H1 (cell line): ENCODE data around the gene ALDOC. TPM values are rescaled to one million over a fixed set of nuclear protein-coding genes. Genes with fewer than 3 reads are reported as not detected.

Experiments
- CTCF ChIA-PET: fragments of 300-600 bp; sonication (Branson Sonifier 250); formaldehyde crosslinking; loops from one replicate; lab custom pipeline; 2021; ENCODE audit not compliant: partially characterized antibody; lab: Charles Lee
- POLR2A ChIA-PET: fragments of 300-600 bp; sonication (Branson Sonifier 250); formaldehyde crosslinking; loops from one replicate; lab custom pipeline; 2021; ENCODE audit warnings: inconsistent platforms; ENCODE audit not compliant: partially characterized antibody; lab: Charles Lee
- DNase-seq, 2 experiments: peaks; one replicate each; pipeline versions ENCODE4 v3.0.0 to v3.0.0-alpha.2; 2010 to 2022; ENCODE audit warnings: low spot score in 2 of 2, low read depth in 1 of 2, mixed read lengths in 1 of 2
- FAIRE-seq: peaks from 2 replicates; lab custom pipeline; 2011; peaks lifted over from hg19 to GRCh38; lab: Jason Lieb, UNC
- H2AFZ ChIP-seq: 2 replicates; pipeline ENCODE4 v1.8.1; 2012; ENCODE audit warnings: low read length, inconsistent platforms
- H2AK5ac ChIP-seq: 2 replicates; pipeline ENCODE4 v1.6.1; 2013; ENCODE audit warnings: low read depth, low read length
- H2BK120ac ChIP-seq: replicated peaks from 2 replicates; pipeline ENCODE3; 2013; ENCODE audit warnings: low read depth, low read length, inconsistent platforms
- H2BK12ac ChIP-seq: 2 replicates; pipeline ENCODE4 v1.6.1; 2013; ENCODE audit warnings: low read depth, low read length
- H2BK15ac ChIP-seq: 2 replicates; pipeline ENCODE4 v1.6.1; 2013; ENCODE audit warnings: low read length
- H2BK20ac ChIP-seq: 2 replicates; pipeline ENCODE4 v1.6.1; 2013; ENCODE audit warnings: low read length
- H2BK5ac ChIP-seq: 2 replicates; pipeline ENCODE4 v1.6.1; 2013; ENCODE audit warnings: low read depth, low read length
- H3K14ac ChIP-seq: 2 replicates; pipeline ENCODE4 v1.6.1; 2013; ENCODE audit warnings: inconsistent platforms; ENCODE audit not compliant: insufficient read length
- H3K18ac ChIP-seq: 2 replicates; pipeline ENCODE4 v1.6.1; 2013; ENCODE audit warnings: low read length; ENCODE audit errors: extremely low read depth
- H3K23ac ChIP-seq: 2 replicates; pipeline ENCODE4 v1.6.1; 2013; ENCODE audit warnings: inconsistent platforms; ENCODE audit not compliant: insufficient read length
- H3K23me2 ChIP-seq: 2 replicates; pipeline ENCODE4 v1.6.1; 2013; ENCODE audit warnings: low read depth, low read length
- H3K27ac ChIP-seq: 2 replicates; pipeline ENCODE4 v1.6.1; 2011; ENCODE audit warnings: low read depth, low read length, inconsistent platforms
- H3K27me3 ChIP-seq, 4 experiments: replicated peaks in 1 of 4; 1 replicate in 1 of 4; 2 replicates in 3 of 4; pipeline versions ENCODE4 v1.6.1 to v1.8.1; 2011 to 2013; ENCODE audit warnings: low read length in 3 of 4, mild to moderate bottlenecking in 3 of 4, inconsistent platforms in 2 of 4, mixed read lengths in 2 of 4, moderate library complexity in 1 of 4; ENCODE audit not compliant: control insufficient read depth in 3 of 4, insufficient read depth in 3 of 4; ENCODE audit errors: extremely low read depth in 1 of 4
- H3K36me3 ChIP-seq, 4 experiments: 2 replicates each; pipeline versions ENCODE4 v1.6.1 to v1.8.1; 2011 to 2013; ENCODE audit warnings: mild to moderate bottlenecking in 4 of 4, low read length in 3 of 4, moderate library complexity in 2 of 4, control low read depth in 1 of 4, inconsistent platforms in 1 of 4; ENCODE audit not compliant: insufficient read depth in 4 of 4, control insufficient read depth in 2 of 4
- H3K4ac ChIP-seq: replicated peaks from 2 replicates; pipeline ENCODE3; 2013; ENCODE audit warnings: low read length, low read depth, mixed read lengths, inconsistent platforms; ENCODE audit not compliant: insufficient read length
- H3K4me1 ChIP-seq, 4 experiments: replicated peaks in 1 of 4; 1 replicate in 1 of 4; 2 replicates in 3 of 4; pipeline versions ENCODE4 v1.6.1 to v1.8.1; 2011 to 2013; ENCODE audit warnings: low read length in 3 of 4, inconsistent platforms in 2 of 4, mixed read lengths in 1 of 4; ENCODE audit not compliant: insufficient read depth in 4 of 4, control insufficient read depth in 3 of 4
- H3K4me2 ChIP-seq, 2 experiments: 2 replicates each; pipeline versions ENCODE4 v1.6.1 to v1.8.1; 2011 to 2013; ENCODE audit warnings: low read depth in 2 of 2, low read length in 2 of 2, control low read depth in 1 of 2, inconsistent platforms in 1 of 2, mild to moderate bottlenecking in 1 of 2; ENCODE audit not compliant: insufficient read depth in 1 of 2
- H3K4me3 ChIP-seq, 4 experiments: fragments of 200-600, 300-600 bp in 1 of 4; sonication (generic), shearing (Covaris generic), sonication (Bioruptor Twin) in 1 of 4; 2 replicates each; pipeline versions ENCODE4 v1.5.1 to v1.8.1; 2011 to 2016; ENCODE audit warnings: low read length in 4 of 4, low read depth in 3 of 4, control low read depth in 2 of 4, inconsistent platforms in 2 of 4, mild to moderate bottlenecking in 2 of 4, mixed read lengths in 1 of 4, moderate library complexity in 1 of 4; ENCODE audit not compliant: insufficient read depth in 2 of 4; ENCODE audit errors: extremely low read depth in 1 of 4
- H3K56ac ChIP-seq: replicated peaks from 2 replicates; pipeline ENCODE3; 2013; ENCODE audit warnings: low read depth, mild to moderate bottlenecking, mixed read lengths, low read length, inconsistent platforms; ENCODE audit not compliant: insufficient read length
- H3K79me1 ChIP-seq: 2 replicates; pipeline ENCODE4 v1.6.1; 2013; ENCODE audit warnings: low read depth, low read length, control low read depth
- H3K79me2 ChIP-seq, 2 experiments: 2 replicates each; pipeline versions ENCODE4 v1.6.1 to v1.8.1; 2012 to 2013; ENCODE audit warnings: low read length in 2 of 2, mild to moderate bottlenecking in 2 of 2, inconsistent platforms in 1 of 2; ENCODE audit not compliant: insufficient read depth in 2 of 2, control insufficient read depth in 1 of 2
- H3K9ac ChIP-seq, 4 experiments: replicated peaks in 1 of 4; 1 replicate in 1 of 4; 2 replicates in 3 of 4; pipeline versions ENCODE4 v1.6.1 to v1.8.1; 2011 to 2013; ENCODE audit warnings: low read depth in 3 of 4, low read length in 3 of 4, control low read depth in 2 of 4, mild to moderate bottlenecking in 2 of 4, moderate library complexity in 2 of 4, inconsistent platforms in 1 of 4; ENCODE audit errors: extremely low read depth in 1 of 4
- H3K9me3 ChIP-seq, 2 experiments: 2 replicates each; pipeline versions ENCODE4 v1.6.1 to v1.8.1; 2012 to 2013; ENCODE audit warnings: mild to moderate bottlenecking in 2 of 2, moderate library complexity in 2 of 2, control low read depth in 1 of 2, inconsistent platforms in 1 of 2, low read depth in 1 of 2, low read length in 1 of 2, mixed read lengths in 1 of 2; ENCODE audit not compliant: insufficient read depth in 2 of 2
- H4K20me1 ChIP-seq, 2 experiments: replicated peaks in 1 of 2; 2 replicates each; pipeline versions ENCODE3 to v1.8.1; 2011 to 2013; ENCODE audit warnings: inconsistent platforms in 2 of 2, low read length in 2 of 2, mild to moderate bottlenecking in 1 of 2; ENCODE audit not compliant: insufficient read depth in 2 of 2, control insufficient read depth in 1 of 2
- H4K5ac ChIP-seq: 2 replicates; pipeline ENCODE4 v1.6.1; 2013; ENCODE audit warnings: low read length, low read depth, mixed read lengths, inconsistent platforms; ENCODE audit not compliant: insufficient read length
- H4K8ac ChIP-seq: 2 replicates; pipeline ENCODE4 v1.8.0; 2013; ENCODE audit warnings: mild to moderate bottlenecking, moderate library complexity, low read length, inconsistent platforms; ENCODE audit not compliant: insufficient read depth; ENCODE audit errors: extremely low read depth
- H4K91ac ChIP-seq: replicated peaks from 2 replicates; pipeline ENCODE3; 2013; ENCODE audit warnings: low read length, mixed read lengths, inconsistent platforms; ENCODE audit not compliant: insufficient read length
- ASH2L ChIP-seq: fragments of 200-600, 300-600 bp; sonication (generic); IDR thresholded peaks from one replicate; pipeline ENCODE4 v1.7.1; 2017; ENCODE audit warnings: low read length
- EP300 ChIP-seq, 2 experiments: IDR thresholded peaks; 1 replicate in 1 of 2; 2 replicates in 1 of 2; pipeline ENCODE4 v1.6.1; 2011 to 2012; ENCODE audit warnings: low read depth in 2 of 2, low read length in 2 of 2, mild to moderate bottlenecking in 2 of 2, borderline replicate concordance in 1 of 2, inconsistent platforms in 1 of 2, moderate library complexity in 1 of 2
- FOSL1 ChIP-seq: IDR thresholded peaks from 2 replicates; pipeline ENCODE4 v1.6.1; 2011; ENCODE audit warnings: mild to moderate bottlenecking, low read depth, low read length, moderate library complexity; ENCODE audit not compliant: insufficient read depth
- GTF2F1 ChIP-seq: IDR thresholded peaks from 2 replicates; pipeline ENCODE4 v1.6.1; 2012; ENCODE audit warnings: low read depth, low read length, improper control_type of control experiment, borderline replicate concordance
- SIN3A ChIP-seq, 2 experiments: IDR thresholded peaks in 1 of 2; conservative IDR thresholded peaks in 1 of 2; 2 replicates each; pipeline ENCODE4 v1.6.1; 2011 to 2012; ENCODE audit warnings: low read length in 2 of 2, improper control_type of control experiment in 1 of 2, low read depth in 1 of 2, mild to moderate bottlenecking in 1 of 2
- SP2 ChIP-seq: IDR thresholded peaks from 2 replicates; pipeline ENCODE4 v1.6.1; 2012; ENCODE audit warnings: mild to moderate bottlenecking, low read length, inconsistent platforms
- whole genome bisulfite sequencing, 2 experiments: shearing (Covaris generic) in 1 of 2; methylation state at CpG; one replicate each; pipeline versions ENCODE4 v1.1.6 to v1.1.7; 2013 to 2015; ENCODE audit warnings: low lambda C conversion rate in 2 of 2, mixed read lengths in 2 of 2, inconsistent platforms in 1 of 2, low coverage in 1 of 2, missing lambda C conversion rate in 1 of 2; ENCODE audit not compliant: insufficient replicate concordance in 2 of 2, insufficient coverage in 1 of 2, insufficient read length in 1 of 2; ENCODE audit errors: extremely low coverage in 1 of 2, missing lambda C conversion rate in 1 of 2; 5-methylcytosine and 5-hydroxymethylcytosine counted together
- polyA plus RNA-seq, 7 experiments: library from polyadenylated mRNA; depleted of rRNA in 3 of 7; stranded (reverse) in 5 of 7; unstranded in 2 of 7; fragments of >200 nt in 5 of 7; fragments of 200-250 nt in 2 of 7; gene quantifications; 1 replicate in 5 of 7; 2 replicates in 1 of 7; 4 replicates in 1 of 7; pipeline versions ENCODE4 v1.2.1 to v1.2.3, GENCODE V29; 2011 to 2013; ENCODE audit warnings: missing spikeins in 2 of 7, mixed read lengths in 2 of 7
- total RNA-seq: library from RNA; stranded (reverse); fragmentation: NEBNext Ultra II Directional; extraction: Animal tissue kit (Norgen Biotek cat#: 25700); gene quantifications from 2 replicates; pipeline ENCODE4 v1.2.1, GENCODE V29; 2021

Gene ALDOC
- total and polyA plus RNA-seq, 2 of the 8 experiments (the other 6 are each of a cell fraction or from before 2014, with no cell fraction given): 51.6 to 103 TPM

DNA sequence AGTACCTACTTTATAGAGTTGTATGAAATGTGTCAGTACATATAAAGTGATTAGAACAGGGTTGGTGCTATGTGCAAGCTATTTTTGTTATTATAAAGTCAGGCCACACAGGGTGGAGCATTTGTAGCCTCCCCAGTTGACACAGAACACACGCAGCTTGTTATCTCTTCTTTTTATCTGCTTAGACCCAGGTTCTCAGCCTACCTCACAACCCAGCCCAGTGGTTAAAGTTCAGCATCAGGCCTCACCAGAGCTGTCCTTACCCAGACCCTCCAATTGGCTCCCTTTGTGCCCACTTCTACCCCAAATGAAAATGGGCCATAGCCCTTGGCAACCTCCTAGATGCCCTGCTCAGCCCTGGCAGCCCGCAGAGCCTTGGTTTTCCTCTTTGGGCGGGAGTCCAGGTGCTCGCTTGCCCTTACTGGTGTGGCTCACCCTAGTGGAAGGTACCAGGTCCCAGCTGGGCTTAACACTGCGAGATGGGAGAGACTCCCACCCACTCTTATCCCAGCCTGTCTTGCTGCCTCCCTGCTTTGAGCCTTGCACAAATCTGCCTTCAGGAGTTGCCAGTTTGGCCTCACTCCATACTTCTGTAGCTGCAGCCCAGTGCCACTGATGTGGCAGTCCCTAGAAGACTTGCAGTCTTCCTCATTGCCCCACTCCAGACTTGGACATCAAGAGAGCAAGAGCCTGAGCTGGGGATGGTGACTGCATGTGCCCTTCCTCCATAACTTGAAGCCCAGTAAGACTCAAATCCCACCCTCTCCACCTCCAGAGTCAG is 4.2 kb downstream of the ALDOC start:
- H3K36me3 ChIP-seq: peaks cover 0 to 6% (median under 1%) of the 10 kb centered on the region in 4 experiments; a peak in 4 of 8 replicates
- TF ChIP-seq GTF2F1: no peak
- no peak for TF ChIP-seq SIN3A (conservative IDR thresholded peaks at IDR 0.05 in 1 of 2, IDR thresholded peaks at IDR 0.05 in 1 of 2; ENCODE audit: low read depth in 1 of 2, low read length in 2 of 2)
- no peak for TF ChIP-seq ASH2L
- no peak for TF ChIP-seq EP300 (IDR thresholded peaks at IDR 0.05; ENCODE audit: borderline replicate concordance in 1 of 2, low read depth in 2 of 2, low read length in 2 of 2)
- TF ChIP-seq SP2: no peak
- TF ChIP-seq FOSL1: no peak
- no peak overlapping the region for H2BK120ac ChIP-seq
- H2AK5ac ChIP-seq: no peak overlapping the region
- no peak overlapping the region for H2AFZ ChIP-seq
- H3K9ac ChIP-seq: no peak overlapping the region
- no peak overlapping the region for H4K91ac ChIP-seq
- DNase-seq: no peak
- no peaks in the 10 kb centered on the region for H3K79me1 ChIP-seq
- no peak overlapping the region for H3K4ac ChIP-seq
- no peak overlapping the region for H3K56ac ChIP-seq
- H4K8ac ChIP-seq: no peak overlapping the region; the same call in 1 of the 2 replicates
- FAIRE-seq: no peak
- H3K79me2 ChIP-seq: peaks cover 0 to 16% of the 10 kb centered on the region in 2 experiments; a peak in 2 of 4 replicates
- no peak overlapping the region for H2BK20ac ChIP-seq
- no peak overlapping the region for H4K5ac ChIP-seq
- H3K23me2 ChIP-seq: peaks cover 6% of the 10 kb centered on the region
- H3K23ac ChIP-seq: no peak overlapping the region
- H4K20me1 ChIP-seq: peaks cover 3 to 4% of the 10 kb centered on the region in 2 experiments
- peaks cover 0 to 8% (median 4%) of the 10 kb centered on the region in 4 experiments; a peak in 4 of 7 replicates for H3K27me3 ChIP-seq
- POLR2A ChIA-PET: interaction anchor here (1.3 to 4.8 kb wide), 4 partner anchors 12 to 149 kb away, joined by 3 to 23 read pairs (median 6); partner anchors contain the start of genes SPAG5 and UNC119
- no peak overlapping the region for H3K18ac ChIP-seq
- no peak overlapping the region for H2BK12ac ChIP-seq
- CTCF ChIA-PET: interaction anchor here (0.7 to 6.0 kb wide), 7 partner anchors 15 to 143 kb away, joined by 3 to 58 read pairs (median 4); partner anchors contain the start of gene SPAG5
- peak overlapping the region; percentile 66 to 88; a peak in 2 of 4 replicates for H3K4me2 ChIP-seq
- H2BK15ac ChIP-seq: no peak overlapping the region
- H2BK5ac ChIP-seq: no peak overlapping the region; the same call in 1 of the 2 replicates
- H3K4me3 ChIP-seq: peak overlapping the region in 1 of 4 experiments; percentile 88; a peak in 3 of 8 replicates
- WGBS, 2 experiments: 75% methylated on average over 5 of the region's 5 CpGs; no CpG with 5 or more reads in 1 of the 2 experiments
- H3K27ac ChIP-seq: no peak overlapping the region
- H3K4me1 ChIP-seq: peaks cover 2 to 9% (median 6%) of the 10 kb centered on the region in 4 experiments; a peak in 6 of 7 replicates
- H3K9me3 ChIP-seq: no peaks in the 10 kb centered on the region
- H3K14ac ChIP-seq: no peak overlapping the region
